Gastrocnemius medialis (tissue), 4 donors: ENCODE data around the gene KIF3C. TPM values are rescaled to one million over a fixed set of nuclear protein-coding genes. Genes with fewer than 3 reads are reported as not detected.

Experiments
- ATAC-seq, 2 donors: fragments of 150-250 bp; one replicate each; pipeline ENCODE4 v1.9.1; 2016
- DNase-seq, 2 donors: peaks; one replicate each; pipeline ENCODE4 v3.0.0-alpha.2; 2019
- H3K27ac ChIP-seq, 4 donors: fragments of 200-600 bp; sonication (generic); 1 replicate in 1 of 4; 2 replicates in 3 of 4; pipeline ENCODE4 v1.5.1; 2016 to 2018; ENCODE audit warnings: mild to moderate bottlenecking in 2 of 4, moderate library complexity in 1 of 4
- H3K27me3 ChIP-seq, 3 donors: fragments of 200-600 bp; sonication (generic) in 2 of 3; 1 replicate in 1 of 3; 2 replicates in 2 of 3; pipeline versions ENCODE4 v1.5.1 to v1.6.0; 2016 to 2019; ENCODE audit warnings: mild to moderate bottlenecking in 1 of 3, moderate library complexity in 1 of 3
- H3K36me3 ChIP-seq, 2 donors: fragments of 200-600 bp; sonication (generic) in 1 of 2; one replicate each; pipeline ENCODE4 v1.5.1; 2017 to 2018
- H3K4me1 ChIP-seq, 2 donors: fragments of 200-600 bp; sonication (generic) in 1 of 2; one replicate each; pipeline ENCODE4 v1.5.1; 2016 to 2017; ENCODE audit warnings: mild to moderate bottlenecking in 2 of 2
- H3K4me3 ChIP-seq, 4 donors: fragments of 200-600 bp; sonication (generic) in 3 of 4; 1 replicate in 1 of 4; 2 replicates in 3 of 4; pipeline ENCODE4 v1.5.1; 2016 to 2019; ENCODE audit warnings: mild to moderate bottlenecking in 2 of 4
- H3K9me3 ChIP-seq, 3 donors: fragments of 200-600 bp; sonication (generic) in 2 of 3; 1 replicate in 1 of 3; 2 replicates in 2 of 3; pipeline ENCODE4 v1.5.1; 2016 to 2019
- POLR2A ChIP-seq, 2 donors: fragments of 450-650 bp; IDR thresholded peaks; one replicate each; pipeline ENCODE4 v1.6.1; 2017; ENCODE audit warnings: antibody characterized with exemption in 2 of 2, mild to moderate bottlenecking in 2 of 2, moderate library complexity in 2 of 2
- in situ Hi-C, 4 donors: fragments of 200-750 bp; cut with MboI; loops; one replicate each; pipeline versions ENCODE4 v1.15.0 to v1.8.0; 2017; ENCODE audit warnings: low sequenced_read_pairs in 4 of 4
- intact Hi-C: fragments of 100-400 bp; cut with DNase I; formaldehyde crosslinking; loops from one replicate; pipeline ENCODE4 v1.15.1; 2023; ENCODE audit warnings: low total_unique reads
- total RNA-seq, 4 donors: library from RNA; depleted of rRNA; stranded (reverse); fragments of >200 nt; gene quantifications; one replicate each; pipeline versions ENCODE4 v1.1.0 to v1.2.3, GENCODE V29; 2016
- TF ChIP-seq, protein P1 (sequence below), 5 experiments: fragments of 450-650 bp in 3 of 5; fragments of 200-600 bp in 2 of 5; sonication (generic) in 2 of 5; IDR thresholded peaks in 4 of 5; conservative IDR thresholded peaks in 1 of 5; 1 replicate in 4 of 5; 2 replicates in 1 of 5; pipeline ENCODE4 v1.5.1; 2016 to 2019; ENCODE audit warnings: antibody characterized with exemption in 5 of 5, mild to moderate bottlenecking in 3 of 5, moderate library complexity in 3 of 5

KIF3C gene
- total RNA-seq, 4 donors from 2014 or later, result 1.1 to 4.4 (median 2.1) TPM

DNA sequence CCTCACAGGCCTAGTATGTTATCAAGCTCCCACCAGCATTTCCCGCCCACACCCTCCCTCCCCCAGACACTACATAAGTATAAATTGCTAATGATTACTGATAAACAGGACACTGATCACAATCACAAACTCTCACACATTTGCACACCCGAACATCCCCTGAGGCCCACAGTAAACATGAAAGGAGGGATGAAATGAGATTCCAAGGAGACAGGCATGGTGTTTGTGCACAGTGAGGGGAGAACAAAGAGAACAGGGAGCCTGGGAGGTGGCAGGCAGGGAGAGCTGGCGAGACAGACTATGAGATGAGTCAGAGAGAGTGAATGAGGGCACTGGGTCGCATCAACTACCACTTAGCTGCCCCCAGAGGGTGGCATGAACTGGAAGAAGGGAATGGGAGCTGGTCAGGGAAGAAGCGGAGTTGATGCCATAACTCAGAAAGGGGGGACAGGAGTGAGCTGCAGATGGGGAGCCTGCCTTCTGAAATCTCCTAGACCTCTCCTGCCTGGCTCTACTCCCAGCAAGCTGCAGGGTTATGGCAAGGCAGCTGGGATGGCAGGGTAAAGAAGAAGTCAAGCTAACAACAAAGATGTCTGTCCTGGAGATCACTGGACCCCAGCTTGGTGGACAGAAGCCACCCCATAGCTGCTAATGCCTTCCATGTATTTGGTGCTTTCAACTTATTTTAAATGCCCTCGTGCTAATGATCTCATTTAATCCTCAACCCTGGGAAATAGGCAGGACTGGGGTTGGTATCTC, 5.1 kb downstream of the KIF3C start:
- Histone ChIP-seq H3K27ac (no peak overlapping the region), H3K4me3 (no peak overlapping the region), H3K27me3 (no peaks in the 10 kb centered on the region), H3K4me1 (peaks cover 6 to 10% of the 10 kb centered on the region in 2 donors), H3K36me3 (no peaks in the 10 kb centered on the region), H3K9me3 (no peaks in the 10 kb centered on the region)
- TF ChIP-seq, protein P1, sequence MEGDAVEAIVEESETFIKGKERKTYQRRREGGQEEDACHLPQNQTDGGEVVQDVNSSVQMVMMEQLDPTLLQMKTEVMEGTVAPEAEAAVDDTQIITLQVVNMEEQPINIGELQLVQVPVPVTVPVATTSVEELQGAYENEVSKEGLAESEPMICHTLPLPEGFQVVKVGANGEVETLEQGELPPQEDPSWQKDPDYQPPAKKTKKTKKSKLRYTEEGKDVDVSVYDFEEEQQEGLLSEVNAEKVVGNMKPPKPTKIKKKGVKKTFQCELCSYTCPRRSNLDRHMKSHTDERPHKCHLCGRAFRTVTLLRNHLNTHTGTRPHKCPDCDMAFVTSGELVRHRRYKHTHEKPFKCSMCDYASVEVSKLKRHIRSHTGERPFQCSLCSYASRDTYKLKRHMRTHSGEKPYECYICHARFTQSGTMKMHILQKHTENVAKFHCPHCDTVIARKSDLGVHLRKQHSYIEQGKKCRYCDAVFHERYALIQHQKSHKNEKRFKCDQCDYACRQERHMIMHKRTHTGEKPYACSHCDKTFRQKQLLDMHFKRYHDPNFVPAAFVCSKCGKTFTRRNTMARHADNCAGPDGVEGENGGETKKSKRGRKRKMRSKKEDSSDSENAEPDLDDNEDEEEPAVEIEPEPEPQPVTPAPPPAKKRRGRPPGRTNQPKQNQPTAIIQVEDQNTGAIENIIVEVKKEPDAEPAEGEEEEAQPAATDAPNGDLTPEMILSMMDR (IDR thresholded peaks at IDR 0.05 in 4 of 5, conservative IDR thresholded peaks at IDR 0.05 in 1 of 5), result no peak
- TF ChIP-seq POLR2A (IDR thresholded peaks at IDR 0.05), result no peak
- in situ Hi-C loops, result loop anchor here in 1 of 4 donors (25.0 kb wide), 1 partner anchor 360 kb away; the partner anchor contains the start of genes ADGRF3 and SELENOI
- intact Hi-C loops, result no loop called here
- ATAC-seq, result no peak
- DNase-seq, result no peak

DNA sequence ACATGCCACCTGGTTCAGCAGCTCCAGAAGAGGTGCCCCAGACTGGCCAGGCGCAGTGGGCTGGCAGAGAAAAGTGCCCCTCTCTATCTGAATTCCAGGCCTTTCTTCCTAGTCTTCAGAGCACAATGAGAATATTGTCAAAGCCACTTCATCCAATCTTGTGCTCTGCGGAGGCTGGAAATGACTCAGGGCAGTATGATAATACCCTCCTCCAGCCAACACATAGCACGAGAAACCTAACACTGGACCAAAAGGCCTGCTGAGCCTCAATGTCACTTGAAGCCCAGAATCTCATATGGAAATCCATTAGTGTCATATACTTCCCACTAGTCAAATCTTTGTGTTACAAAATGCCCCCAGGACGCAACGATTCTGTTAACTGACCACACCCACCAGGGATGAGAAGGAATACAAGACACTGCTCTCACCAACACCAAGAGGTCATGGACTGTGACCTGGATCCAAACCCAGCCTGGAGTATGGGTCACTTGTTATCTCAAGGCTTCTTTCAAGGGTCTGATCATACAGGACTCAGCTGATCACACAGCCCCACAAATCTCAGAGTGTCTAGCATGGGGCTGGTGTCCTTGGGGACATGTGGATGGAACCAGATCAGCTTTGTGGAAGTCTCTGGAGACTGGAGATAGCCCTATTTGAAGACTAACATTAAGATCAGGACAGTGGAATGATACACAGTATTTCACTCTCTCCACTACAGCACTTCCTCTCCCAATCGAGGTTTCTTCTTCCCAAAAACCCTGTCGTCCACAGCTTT, 10.1 kb downstream of the KIF3C start:
- in situ Hi-C loops (loop anchor here in 3 of 4 donors (25.0 kb wide), 1 partner anchor 365 kb away; the partner anchor contains the start of genes ADGRF3 (in 3 of the 3) and SELENOI (in 3 of the 3)), intact Hi-C loops (no loop called here)
- H3K4me3 ChIP-seq, result no peak overlapping the region
- no peak for TF ChIP-seq POLR2A (IDR thresholded peaks at IDR 0.05)
- TF ChIP-seq, protein P1 (IDR thresholded peaks at IDR 0.05 in 4 of 5, conservative IDR thresholded peaks at IDR 0.05 in 1 of 5), result no peak
- H3K27ac ChIP-seq, result no peak overlapping the region
- no peaks in the 10 kb centered on the region for H3K9me3 ChIP-seq
- DNase-seq (no peak), ATAC-seq (peak in 1 of 2 donors; percentile 60)
- H3K4me1 ChIP-seq, result no peaks in the 10 kb centered on the region
- H3K36me3 ChIP-seq, result no peaks in the 10 kb centered on the region
- H3K27me3 ChIP-seq, result no peaks in the 10 kb centered on the region

DNA sequence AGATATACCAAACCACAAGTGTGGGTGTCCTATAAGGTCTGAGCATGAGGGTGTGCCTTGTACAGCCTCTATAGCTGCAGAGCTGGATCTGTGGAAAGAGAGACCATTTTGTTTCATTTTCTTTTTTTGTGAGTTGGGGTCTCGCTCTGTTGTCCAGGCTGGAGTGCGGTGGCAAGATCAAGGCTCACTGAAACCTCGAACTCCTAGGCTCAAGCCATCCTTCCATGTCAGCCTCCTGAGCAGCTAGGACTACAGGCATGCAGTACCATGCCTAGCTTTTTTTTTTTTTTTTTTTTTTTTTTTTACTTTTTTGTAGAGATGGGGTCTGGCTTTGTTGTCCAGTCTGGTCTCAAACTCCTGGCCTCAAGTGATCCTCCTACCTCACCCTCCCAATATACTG, 10.7 kb downstream of the KIF3C start:
- H3K9me3 ChIP-seq, result no peaks in the 10 kb centered on the region
- H3K36me3 ChIP-seq, result no peaks in the 10 kb centered on the region
- peaks cover 3 to 4% of the 10 kb centered on the region in 2 donors for H3K4me1 ChIP-seq
- in situ Hi-C loops, result loop anchor here in 3 of 4 donors (25.0 kb wide), 1 partner anchor 366 kb away; the partner anchor contains the start of genes ADGRF3 (in 3 of the 3) and SELENOI (in 3 of the 3)
- DNase-seq (no peak), ATAC-seq (no peak)
- no peak overlapping the region for H3K27ac ChIP-seq
- intact Hi-C loops, result no loop called here
- no peak overlapping the region for H3K4me3 ChIP-seq
- TF ChIP-seq POLR2A (IDR thresholded peaks at IDR 0.05), result no peak
- TF ChIP-seq, protein P1 (IDR thresholded peaks at IDR 0.05 in 4 of 5, conservative IDR thresholded peaks at IDR 0.05 in 1 of 5), result no peak
- no peaks in the 10 kb centered on the region for H3K27me3 ChIP-seq

DNA sequence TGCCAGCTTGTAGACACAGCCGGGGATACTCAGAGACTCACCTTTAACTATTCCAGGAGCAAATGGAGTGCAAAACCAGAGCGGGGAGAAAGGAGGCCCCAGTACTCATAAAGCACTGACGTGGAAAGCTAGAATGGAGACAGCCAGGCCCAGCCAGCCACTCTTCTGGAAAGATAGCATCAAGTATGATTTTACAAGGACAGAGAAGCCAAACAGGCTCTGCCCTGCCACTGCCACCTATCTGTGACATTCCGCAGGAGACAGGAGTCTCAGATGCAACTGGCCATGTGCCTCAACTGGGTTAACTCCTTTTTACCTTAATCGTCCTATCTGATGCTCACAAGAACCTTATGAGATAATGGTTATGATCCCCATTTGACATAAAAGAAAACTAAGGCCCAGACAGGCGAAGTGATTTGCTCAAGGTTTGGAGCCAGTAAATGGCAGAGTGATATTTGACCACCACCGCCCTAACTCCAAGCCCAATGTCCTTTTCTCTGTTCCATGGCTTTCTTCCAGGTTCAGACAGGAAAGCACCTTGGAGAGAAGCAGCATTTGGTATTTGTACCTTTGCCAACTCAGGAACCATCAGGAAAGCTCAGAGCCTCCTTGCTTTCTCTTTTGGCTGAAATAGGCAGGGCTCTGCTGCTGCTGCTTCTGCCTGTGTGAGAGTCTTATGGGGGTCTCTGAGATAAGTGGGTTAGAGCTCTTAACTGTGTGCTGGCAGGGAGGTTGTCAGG, 15.6 kb downstream of the KIF3C start:
- ATAC-seq (peak in 1 of 2 donors; percentile 24), DNase-seq (no peak)
- Histone ChIP-seq H3K36me3 (no peaks in the 10 kb centered on the region), H3K4me1 (peaks cover 3 to 7% of the 10 kb centered on the region in 2 donors), H3K27me3 (no peaks in the 10 kb centered on the region), H3K4me3 (no peak overlapping the region), H3K9me3 (no peaks in the 10 kb centered on the region), H3K27ac (no peak overlapping the region)
- intact Hi-C loops (no loop called here), in situ Hi-C loops (loop anchor here in 3 of 4 donors (25.0 kb wide), 1 partner anchor 371 kb away; the partner anchor contains the start of genes ADGRF3 (in 3 of the 3) and SELENOI (in 3 of the 3))
- no peak for TF ChIP-seq POLR2A (IDR thresholded peaks at IDR 0.05)
- TF ChIP-seq, protein P1 (IDR thresholded peaks at IDR 0.05 in 4 of 5, conservative IDR thresholded peaks at IDR 0.05 in 1 of 5), result no peak
